ENCODE measurements around the gene TEKT5. TPM values are rescaled to one million over a fixed set of nuclear protein-coding genes. Genes with fewer than 3 reads are reported as not detected.

The TEKT5 gene
- total and polyA plus RNA-seq, 12 donors: 0.59 to 0.69 TPM; not detected in 10

GRCh38 chr16:10662212-10662611 is 32.5 kb downstream of the TEKT5 start:
- H3K9me3 ChIP-seq: no peaks in the 10 kb centered on the region
- ATAC-seq (no peak), DNase-seq (no peak)
- 88 to 98% methylated on average over 5 of the region's 5 CpGs for WGBS, 2 donors
- TF ChIP-seq CTCF (IDR thresholded peaks at IDR 0.05): no peak
- H3K27ac ChIP-seq: no peak overlapping the region
- H3K4me3 ChIP-seq: no peak overlapping the region
- no peaks in the 10 kb centered on the region for H3K27me3 ChIP-seq
- H3K4me1 ChIP-seq: peaks cover 0 to 11% (median 0%) of the 10 kb centered on the region in 9 donors
- H3K36me3 ChIP-seq: no peaks in the 10 kb centered on the region
- intact Hi-C loops (cut with DNase I): no loop called here

- H3K9me3 ChIP-seq: no peaks in the 10 kb centered on the region
- no peaks in the 10 kb centered on the region for H3K27me3 ChIP-seq
- 50 to 87% methylated on average over 1 of the region's 1 CpG for WGBS, 2 donors
- no peak for ATAC-seq
- H3K36me3 ChIP-seq: no peaks in the 10 kb centered on the region
- intact Hi-C loops (cut with DNase I): no loop called here
- peaks cover 0 to 11% (median 0%) of the 10 kb centered on the region in 9 donors for H3K4me1 ChIP-seq
- H3K4me3 ChIP-seq: no peak overlapping the region
- no peak for TF ChIP-seq CTCF (IDR thresholded peaks at IDR 0.05)
- H3K27ac ChIP-seq: no peak overlapping the region
- no peak for DNase-seq
These were observed 33.0 kb downstream of the TEKT5 start for GRCh38 chr16:10661737-10662136.

- ATAC-seq (no peak), DNase-seq (no peak)
- Histone ChIP-seq H3K4me1 (peaks cover 0 to 11% (median 0%) of the 10 kb centered on the region in 9 donors), H3K9me3 (no peaks in the 10 kb centered on the region), H3K36me3 (no peaks in the 10 kb centered on the region), H3K27me3 (no peaks in the 10 kb centered on the region), H3K4me3 (no peak overlapping the region), H3K27ac (no peak overlapping the region)
- intact Hi-C loops (cut with DNase I): no loop called here
- 81 to 83% methylated on average over 8 of the region's 8 CpGs for WGBS, 2 donors
- no peak for TF ChIP-seq CTCF (IDR thresholded peaks at IDR 0.05)
These were observed 33.6 kb downstream of the TEKT5 start for GRCh38 chr16:10660950-10661635.

- no peaks in the 10 kb centered on the region for H3K36me3 ChIP-seq
- no peaks in the 10 kb centered on the region for H3K27me3 ChIP-seq
- H3K9me3 ChIP-seq: no peaks in the 10 kb centered on the region
- no peak for TF ChIP-seq CTCF (IDR thresholded peaks at IDR 0.05)
- DNase-seq (no peak), ATAC-seq (no peak)
- no peak overlapping the region for H3K4me3 ChIP-seq
- 93 to 95% methylated on average over 6 of the region's 6 CpGs for WGBS, 2 donors
- H3K4me1 ChIP-seq: peaks cover 0 to 11% (median 0%) of the 10 kb centered on the region in 9 donors
- intact Hi-C loops (cut with DNase I): loop anchor here in 1 of 10 donors (10.0 kb wide), 1 partner anchor 64 kb away; no protein-coding TSS in a partner anchor
- no peak overlapping the region for H3K27ac ChIP-seq
These were observed 35.8 kb downstream of the TEKT5 start for GRCh38 chr16:10658943-10659342.

Measured in heart right ventricle (tissue), 16 donors.